NK-92 (cell line): ENCODE data around the gene TAOK2.
"Not testable (repeated sequence)": the region's sequence is repeated elsewhere in the genome, so short reads cannot be mapped to it uniquely, and the experiment has no call there.

Experiments used
- DNase-seq: peaks from one replicate; lab custom pipeline; 2025; ENCODE audit not compliant: unreplicated experiment; lab: John Stamatoyannopoulos, UW

TAOK2 gene

GRCh38 chr16:30018731-30019158, 45.1 kb downstream of the TAOK2 start:
- no peak for DNase-seq

DNA sequence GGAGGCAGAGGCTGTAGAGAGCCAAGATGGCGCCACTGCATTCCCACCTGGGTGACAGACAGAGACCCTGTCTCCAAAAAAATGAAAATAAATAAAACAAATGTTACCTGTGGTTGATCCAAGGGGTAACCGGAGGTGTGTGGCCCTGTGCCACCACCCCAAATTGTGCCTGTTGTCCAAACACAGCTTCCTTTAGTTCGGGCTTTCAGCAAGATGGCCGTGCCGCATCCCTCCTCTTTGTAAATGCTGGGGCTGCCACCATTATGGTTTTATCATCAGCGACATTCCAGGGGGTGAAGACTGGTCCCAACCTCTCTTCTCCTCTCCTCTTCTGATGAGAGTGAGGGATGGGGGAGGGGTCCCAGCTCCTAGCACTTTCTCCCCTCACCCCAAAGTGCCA, 49.2 kb downstream of the TAOK2 start, which contains the start of gene C16orf92:
Gene C16orf92 (plus strand): TSS at position 312 of the 400 bp plus-strand sequence. CDS start 143 bp downstream, outside the sequence.
- no peak for DNase-seq

DNA sequence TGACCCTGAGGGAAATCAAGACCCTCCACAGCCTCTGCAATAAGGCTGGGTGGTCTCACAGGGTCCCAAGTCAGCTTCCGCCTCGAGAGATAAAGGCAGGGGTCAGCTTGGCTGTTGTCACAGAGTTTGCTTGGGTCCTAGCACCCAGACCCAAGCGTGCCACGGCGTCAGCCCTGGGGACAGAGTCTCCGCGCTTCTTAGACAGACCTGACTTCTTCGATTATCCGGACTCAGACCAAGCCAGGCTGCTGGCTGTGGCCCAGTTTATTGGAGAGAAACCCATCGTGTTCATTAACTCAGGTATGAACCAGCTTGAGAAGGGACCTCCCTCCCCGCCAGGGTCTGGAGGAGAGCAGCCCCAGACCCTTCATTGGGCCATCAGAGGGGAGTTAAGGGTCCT, 49.9 kb downstream of the TAOK2 start:
- DNase-seq, result no peak

DNA sequence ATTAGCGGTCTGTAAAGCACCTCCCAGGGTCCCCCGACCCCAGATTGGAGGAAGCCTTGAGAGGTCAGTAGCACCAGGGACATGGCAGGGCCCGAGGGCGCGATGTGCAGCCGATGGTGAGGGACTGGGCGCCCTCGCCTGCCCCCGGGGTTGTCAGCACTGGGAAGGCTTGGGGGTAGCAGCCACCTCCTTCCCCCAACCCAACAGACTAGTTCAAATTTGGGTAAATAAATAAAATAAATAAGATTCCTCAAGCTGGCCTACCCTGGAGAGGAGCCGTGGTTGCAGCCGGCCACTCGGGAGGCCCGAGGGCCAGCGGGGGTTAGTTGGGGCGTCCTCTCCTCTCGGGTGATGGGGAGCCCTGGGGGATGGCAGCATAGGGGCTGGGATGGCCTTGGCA, 50.8 kb downstream of the TAOK2 start:
- DNase-seq, result no peak

DNA sequence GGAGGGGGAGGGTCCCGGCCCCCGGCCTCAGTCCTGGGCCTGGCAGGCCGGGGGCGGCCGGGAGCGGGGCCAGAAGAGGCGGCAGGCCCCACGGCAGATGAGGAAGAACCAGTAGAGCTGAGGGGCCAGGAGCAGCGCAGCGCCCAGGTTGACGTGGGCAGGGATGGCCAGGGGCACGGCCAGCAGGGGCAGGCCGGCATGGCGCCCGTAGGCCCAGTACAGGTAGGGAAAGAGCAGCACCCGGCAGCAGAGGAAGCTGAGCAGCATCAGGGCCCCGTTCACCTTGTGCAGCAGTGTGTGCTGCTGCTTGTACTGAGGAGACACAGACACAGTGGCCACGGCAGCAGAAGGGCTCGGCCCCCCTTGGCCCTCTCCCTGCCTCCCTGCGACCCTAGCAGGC, 51.5 kb downstream of the TAOK2 start:
- no peak for DNase-seq

GRCh38 chr16:30025574-30025973, 51.9 kb downstream of the TAOK2 start:
- no peak for DNase-seq

DNA sequence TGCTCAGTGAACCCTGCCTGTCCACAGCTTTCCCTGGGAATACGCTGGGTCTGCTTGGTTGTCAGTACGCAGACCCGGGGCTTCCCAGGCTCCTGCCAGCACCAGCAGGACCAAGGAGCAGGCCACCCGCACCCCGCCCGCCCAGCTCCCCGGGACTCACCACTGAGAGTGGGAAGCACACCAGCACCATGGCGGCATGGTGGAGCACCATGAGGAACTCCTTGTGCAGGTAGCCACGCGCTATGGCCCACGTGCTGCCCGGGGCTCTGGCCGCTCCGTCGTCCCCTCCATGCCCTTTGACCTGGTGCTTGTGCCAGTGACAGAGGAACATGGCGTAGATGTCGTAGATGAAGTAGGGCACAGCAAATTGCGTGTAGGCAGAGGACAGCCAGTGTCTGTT, 52.8 kb downstream of the TAOK2 start:
- no peak for DNase-seq

DNA sequence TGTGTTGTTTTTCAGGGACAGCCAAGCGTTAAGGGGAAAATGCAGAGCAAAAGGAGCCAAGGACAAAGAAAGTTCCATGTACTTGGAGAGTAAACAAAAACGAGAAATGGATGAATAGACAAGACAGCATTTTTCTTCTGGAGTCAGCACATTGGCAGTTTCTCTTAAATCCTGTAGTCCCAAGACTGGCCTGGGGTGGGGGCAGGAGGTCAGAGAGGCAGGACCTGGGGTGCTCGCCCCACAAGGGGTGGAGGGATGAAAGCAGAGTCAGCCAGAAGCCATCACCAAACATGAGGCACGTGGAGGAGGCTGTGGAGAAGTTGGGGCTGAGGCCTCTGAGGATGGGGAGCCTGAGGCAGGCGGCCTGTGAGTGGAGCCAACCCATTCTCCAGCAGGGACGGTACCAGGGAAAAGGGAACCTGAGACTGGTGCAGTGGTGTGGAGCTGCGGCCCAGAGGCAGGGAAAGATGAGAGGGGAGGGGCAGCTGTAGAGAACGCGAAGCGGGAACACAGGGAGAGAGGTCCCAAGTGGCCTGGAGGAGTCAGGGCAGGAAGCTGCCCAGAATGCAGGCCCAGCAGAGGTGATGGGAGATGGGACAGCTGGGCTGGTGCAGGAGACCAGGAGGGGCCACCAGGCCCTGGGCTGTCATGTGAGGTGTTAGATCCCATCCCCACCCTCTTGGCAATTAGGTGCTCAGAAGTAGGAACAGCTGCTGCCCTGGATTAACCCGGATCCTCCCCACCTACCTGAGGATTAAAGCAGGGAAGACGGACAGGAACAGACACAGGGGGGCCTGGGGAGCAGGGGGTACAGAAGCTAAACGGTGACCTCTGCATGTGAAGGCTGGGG, 54.1 kb downstream of the TAOK2 start:
- no peak for DNase-seq

DNA sequence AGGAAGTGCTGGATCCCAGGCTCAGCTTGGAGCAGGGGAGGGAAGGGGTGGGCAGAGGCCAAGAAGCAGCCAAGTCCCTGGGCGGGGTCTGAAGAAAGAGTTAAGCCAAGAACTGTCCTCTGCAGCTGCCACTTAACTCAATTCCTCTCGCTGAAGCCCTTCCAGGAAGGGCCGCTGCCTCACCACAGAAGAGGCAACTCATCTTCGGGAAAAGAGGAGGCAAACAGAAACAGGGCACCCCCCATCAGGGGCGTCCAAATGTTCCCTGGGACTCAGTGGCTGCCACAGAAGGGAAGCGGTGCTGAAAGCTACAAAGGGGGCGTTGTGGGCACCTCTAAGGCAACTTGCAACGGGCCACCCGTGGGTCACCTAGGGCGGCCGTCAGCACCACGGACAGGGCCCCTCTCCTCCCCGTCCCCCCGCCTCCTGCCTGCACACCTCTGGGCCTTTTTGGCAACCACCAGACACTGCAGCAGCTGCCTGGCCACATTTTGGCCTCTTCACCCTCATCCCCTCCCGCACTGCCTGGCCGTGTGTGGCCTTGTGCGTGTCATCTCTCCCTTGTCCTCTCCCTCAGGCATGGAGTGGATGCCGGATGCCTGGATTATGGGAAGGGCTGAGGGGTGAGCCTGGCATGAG, 54.9 kb downstream of the TAOK2 start:
- no peak for DNase-seq

DNA sequence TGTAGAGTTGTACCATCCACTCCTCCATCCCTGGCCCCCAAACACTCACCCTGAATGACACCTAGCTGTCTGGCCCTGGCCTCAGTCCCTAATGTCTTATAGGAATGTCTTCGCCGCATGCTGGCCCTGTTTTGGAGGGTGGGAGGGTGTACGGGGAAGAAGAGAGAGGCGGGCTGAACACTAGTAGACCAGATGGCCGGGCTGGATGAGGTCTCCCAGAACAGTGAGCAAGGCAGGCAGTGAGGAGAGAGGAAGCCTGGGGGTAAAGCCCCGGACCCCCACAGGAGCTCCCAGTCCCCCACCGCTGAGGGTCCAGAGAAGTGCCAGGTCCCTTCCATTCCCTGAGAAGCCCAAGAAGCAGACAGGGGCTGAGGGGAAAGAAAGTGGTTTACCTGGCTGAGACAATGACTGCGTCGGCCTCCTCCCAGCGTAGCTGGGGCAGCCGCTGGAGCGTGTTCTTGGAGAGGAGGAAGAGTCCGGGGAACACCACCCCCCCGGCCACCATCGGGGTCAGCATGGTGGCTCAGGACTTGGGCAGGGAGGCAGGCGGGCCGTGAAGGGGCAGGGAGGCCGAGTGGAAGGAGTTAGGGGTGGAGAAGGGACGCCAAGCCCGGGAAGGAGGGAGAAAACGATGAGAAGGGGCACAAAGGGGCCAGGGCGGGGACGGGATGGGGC, 56.5 kb downstream of the TAOK2 start:
- no peak for DNase-seq

DNA sequence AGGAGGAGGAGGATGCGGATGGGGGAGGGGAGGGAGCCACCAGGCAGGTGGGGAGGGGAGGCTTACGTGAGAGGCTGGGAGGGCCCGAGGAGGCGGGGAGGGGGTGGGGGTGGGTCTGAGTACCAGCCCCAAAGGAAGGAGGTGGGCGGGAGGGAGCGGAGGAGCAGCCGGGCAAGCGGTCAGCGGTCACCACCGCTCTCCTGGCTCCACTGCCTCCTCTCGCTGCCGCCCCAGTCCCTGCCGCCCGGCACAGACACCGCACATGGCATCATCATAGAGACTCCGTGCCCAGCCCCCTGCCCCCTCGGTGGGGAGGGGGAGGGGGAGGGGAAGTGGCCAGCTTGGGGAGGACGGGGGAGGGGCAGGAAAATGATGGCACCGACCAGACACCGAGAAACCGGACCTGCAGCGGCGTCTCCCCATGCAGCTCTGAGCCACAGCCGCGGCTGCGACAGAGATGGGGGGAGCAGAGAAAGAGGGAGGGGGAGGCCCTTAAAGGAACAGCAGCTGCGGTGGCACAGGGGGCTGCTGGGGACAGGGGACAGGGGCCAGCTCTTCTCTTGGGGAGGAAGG, 57.3 kb downstream of the TAOK2 start, which contains the start of gene TLCD3B:
Gene TLCD3B (minus strand): TSS at position 431 of the 573 bp plus-strand sequence. CDS start 744 bp downstream, outside the sequence.
- DNase-seq, result no peak

DNA sequence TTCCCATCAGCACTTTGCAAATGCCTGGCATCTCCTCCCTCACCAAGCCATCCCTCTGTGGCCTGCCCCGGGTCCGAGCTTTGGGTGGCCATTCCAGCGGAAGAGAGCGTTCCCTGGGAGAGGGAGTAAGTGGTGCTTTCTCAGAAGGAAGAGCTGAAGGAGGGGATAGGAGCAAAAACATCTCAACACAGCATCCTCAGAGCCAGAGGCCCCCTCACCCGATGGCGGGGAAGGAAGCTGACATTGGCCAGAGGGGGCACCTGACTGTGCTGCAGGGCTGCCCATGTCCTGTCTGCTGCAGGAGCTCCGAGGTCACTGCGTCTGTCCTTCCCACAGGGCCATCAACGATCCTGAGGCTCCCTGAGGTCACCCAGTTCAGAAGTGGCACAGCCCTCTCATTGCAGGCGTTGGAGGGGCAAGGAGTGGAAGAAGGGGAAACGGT, 57.8 kb downstream of the TAOK2 start:
- DNase-seq, result no peak

DNA sequence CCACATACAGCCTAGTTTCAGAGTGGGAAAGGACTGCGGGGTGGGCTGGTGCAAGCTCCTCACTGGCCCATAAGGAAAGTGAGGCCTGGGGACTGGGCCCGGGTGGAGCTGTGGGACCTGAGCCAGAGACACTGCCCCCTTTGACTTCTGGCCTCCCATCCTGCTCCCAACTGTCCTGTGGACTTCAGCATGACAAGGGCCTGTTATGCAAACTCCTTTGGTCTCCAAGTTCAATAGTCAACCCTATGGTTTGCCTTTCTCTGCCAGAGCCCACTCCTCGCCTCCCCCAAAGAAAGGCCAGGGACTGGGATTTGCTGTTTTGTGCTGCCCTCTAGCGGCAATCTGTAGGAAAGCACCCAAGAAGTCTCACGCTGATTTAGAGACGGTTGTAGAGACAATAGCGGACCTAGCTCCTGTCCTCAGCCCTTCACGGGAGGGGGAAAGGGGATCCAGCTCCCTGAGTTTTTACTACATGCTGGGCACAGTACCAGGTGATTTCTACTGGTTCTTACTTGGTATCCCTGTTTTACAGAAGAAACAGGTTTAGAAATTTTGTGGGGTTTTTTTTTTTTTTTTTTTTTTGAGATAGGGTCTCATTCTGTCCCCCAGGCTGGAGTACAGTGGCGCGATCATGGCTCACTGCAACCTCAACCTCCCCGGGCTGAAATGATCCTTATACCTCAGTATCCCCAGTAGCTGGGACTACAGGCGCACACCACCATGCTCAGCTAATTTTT, 58.6 kb downstream of the TAOK2 start:
- DNase-seq, result no peak

- no peak for DNase-seq
Observed at GRCh38 chr16:30033270-30033669, 59.6 kb downstream of the TAOK2 start.

- DNase-seq, result no peak
Observed at GRCh38 chr16:30040221-30040620, 66.6 kb downstream of the TAOK2 start.

- DNase-seq, result not testable (repeated sequence)
Observed at GRCh38 chr16:30040690-30041089, 67.0 kb downstream of the TAOK2 start.

GRCh38 chr16:30041841-30042240, 68.2 kb downstream of the TAOK2 start:
- DNase-seq, result no peak
